ENCODE results near the gene CIC.

GRCh38 chr19:42285541-42285941 is 16.5 kb downstream of the CIC start:
- no peak for TF ChIP-seq FOXK2 (IDR thresholded peaks at IDR 0.05)
- no peak for TF ChIP-seq POLR2A (IDR thresholded peaks at IDR 0.05; ENCODE audit: insufficient read depth in 1 of 2, low read depth in 2 of 2, low read length in 2 of 2)
- no peak for TF ChIP-seq ZKSCAN1 (IDR thresholded peaks at IDR 0.05; ENCODE audit: low read length)
- TF ChIP-seq NCOA1 (CRISPR knock-in tag; IDR thresholded peaks at IDR 0.05): no peak
- TF ChIP-seq, protein P1, sequence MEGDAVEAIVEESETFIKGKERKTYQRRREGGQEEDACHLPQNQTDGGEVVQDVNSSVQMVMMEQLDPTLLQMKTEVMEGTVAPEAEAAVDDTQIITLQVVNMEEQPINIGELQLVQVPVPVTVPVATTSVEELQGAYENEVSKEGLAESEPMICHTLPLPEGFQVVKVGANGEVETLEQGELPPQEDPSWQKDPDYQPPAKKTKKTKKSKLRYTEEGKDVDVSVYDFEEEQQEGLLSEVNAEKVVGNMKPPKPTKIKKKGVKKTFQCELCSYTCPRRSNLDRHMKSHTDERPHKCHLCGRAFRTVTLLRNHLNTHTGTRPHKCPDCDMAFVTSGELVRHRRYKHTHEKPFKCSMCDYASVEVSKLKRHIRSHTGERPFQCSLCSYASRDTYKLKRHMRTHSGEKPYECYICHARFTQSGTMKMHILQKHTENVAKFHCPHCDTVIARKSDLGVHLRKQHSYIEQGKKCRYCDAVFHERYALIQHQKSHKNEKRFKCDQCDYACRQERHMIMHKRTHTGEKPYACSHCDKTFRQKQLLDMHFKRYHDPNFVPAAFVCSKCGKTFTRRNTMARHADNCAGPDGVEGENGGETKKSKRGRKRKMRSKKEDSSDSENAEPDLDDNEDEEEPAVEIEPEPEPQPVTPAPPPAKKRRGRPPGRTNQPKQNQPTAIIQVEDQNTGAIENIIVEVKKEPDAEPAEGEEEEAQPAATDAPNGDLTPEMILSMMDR (CRISPR knock-in tag; IDR thresholded peaks at IDR 0.05): no peak
- no peak for TF ChIP-seq YY1 (IDR thresholded peaks at IDR 0.05; ENCODE audit: insufficient read depth, insufficient replicate concordance, low read depth, low read length)
- TF ChIP-seq ZNF317 (CRISPR knock-in tag; IDR thresholded peaks at IDR 0.05): no peak
- TF ChIP-seq, protein P2, sequence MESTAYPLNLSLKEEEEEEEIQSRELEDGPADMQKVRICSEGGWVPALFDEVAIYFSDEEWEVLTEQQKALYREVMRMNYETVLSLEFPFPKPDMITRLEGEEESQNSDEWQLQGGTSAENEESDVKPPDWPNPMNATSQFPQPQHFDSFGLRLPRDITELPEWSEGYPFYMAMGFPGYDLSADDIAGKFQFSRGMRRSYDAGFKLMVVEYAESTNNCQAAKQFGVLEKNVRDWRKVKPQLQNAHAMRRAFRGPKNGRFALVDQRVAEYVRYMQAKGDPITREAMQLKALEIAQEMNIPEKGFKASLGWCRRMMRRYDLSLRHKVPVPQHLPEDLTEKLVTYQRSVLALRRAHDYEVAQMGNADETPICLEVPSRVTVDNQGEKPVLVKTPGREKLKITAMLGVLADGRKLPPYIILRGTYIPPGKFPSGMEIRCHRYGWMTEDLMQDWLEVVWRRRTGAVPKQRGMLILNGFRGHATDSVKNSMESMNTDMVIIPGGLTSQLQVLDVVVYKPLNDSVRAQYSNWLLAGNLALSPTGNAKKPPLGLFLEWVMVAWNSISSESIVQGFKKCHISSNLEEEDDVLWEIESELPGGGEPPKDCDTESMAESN (CRISPR knock-in tag; conservative IDR thresholded peaks at IDR 0.05): no peak
- no peak for TF ChIP-seq ZFX (CRISPR knock-in tag; IDR thresholded peaks at IDR 0.05; ENCODE audit: low read depth)
- TF ChIP-seq, protein P3, sequence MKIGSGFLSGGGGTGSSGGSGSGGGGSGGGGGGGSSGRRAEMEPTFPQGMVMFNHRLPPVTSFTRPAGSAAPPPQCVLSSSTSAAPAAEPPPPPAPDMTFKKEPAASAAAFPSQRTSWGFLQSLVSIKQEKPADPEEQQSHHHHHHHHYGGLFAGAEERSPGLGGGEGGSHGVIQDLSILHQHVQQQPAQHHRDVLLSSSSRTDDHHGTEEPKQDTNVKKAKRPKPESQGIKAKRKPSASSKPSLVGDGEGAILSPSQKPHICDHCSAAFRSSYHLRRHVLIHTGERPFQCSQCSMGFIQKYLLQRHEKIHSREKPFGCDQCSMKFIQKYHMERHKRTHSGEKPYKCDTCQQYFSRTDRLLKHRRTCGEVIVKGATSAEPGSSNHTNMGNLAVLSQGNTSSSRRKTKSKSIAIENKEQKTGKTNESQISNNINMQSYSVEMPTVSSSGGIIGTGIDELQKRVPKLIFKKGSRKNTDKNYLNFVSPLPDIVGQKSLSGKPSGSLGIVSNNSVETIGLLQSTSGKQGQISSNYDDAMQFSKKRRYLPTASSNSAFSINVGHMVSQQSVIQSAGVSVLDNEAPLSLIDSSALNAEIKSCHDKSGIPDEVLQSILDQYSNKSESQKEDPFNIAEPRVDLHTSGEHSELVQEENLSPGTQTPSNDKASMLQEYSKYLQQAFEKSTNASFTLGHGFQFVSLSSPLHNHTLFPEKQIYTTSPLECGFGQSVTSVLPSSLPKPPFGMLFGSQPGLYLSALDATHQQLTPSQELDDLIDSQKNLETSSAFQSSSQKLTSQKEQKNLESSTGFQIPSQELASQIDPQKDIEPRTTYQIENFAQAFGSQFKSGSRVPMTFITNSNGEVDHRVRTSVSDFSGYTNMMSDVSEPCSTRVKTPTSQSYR (CRISPR knock-in tag; IDR thresholded peaks at IDR 0.05; ENCODE audit: borderline replicate concordance): no peak
